Measurements from ENCODE around the gene FHIP2A.

DNA sequence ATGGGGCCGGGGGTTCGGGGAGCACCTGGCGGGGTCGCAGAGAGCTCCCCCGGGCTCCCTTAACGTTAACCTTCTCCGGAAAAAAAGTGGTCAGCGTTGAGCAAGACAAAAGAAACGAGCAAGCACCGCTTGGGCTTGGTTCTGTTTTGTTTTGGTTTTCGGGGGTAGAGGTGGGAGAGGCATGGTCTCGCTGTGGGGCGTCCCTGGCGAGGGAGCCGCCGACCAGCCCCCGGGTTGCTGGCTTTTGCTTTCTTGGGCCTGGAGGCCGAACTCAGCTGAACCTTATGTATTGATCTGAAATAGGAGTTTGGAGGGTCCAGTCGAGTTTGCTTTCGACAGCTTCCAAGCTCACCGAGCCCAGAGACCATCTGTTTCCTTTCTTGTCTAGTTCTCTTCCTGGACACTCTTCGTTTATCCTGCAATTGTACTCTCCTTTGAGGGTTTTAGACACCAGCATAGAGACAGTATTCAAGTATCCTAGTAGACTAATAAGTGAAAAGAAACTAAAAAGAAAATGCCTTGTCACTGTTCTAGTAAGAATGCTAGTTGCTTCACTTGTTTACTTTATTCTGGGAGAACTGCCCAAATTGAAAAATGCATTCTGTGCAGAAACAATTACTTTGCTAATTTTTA lies 980 bp downstream of the FHIP2A start:
- TF ChIP-seq GATA1 (IDR thresholded peaks at IDR 0.05; ENCODE audit: low read depth, low read length), result no peak
- peak; percentile 65 for TF ChIP-seq POLR2A (IDR thresholded peaks at IDR 0.05; ENCODE audit: low read length)

All from erythroblast (primary cell).